ENCODE results near the gene LPCAT3.

The LPCAT3 gene

DNA sequence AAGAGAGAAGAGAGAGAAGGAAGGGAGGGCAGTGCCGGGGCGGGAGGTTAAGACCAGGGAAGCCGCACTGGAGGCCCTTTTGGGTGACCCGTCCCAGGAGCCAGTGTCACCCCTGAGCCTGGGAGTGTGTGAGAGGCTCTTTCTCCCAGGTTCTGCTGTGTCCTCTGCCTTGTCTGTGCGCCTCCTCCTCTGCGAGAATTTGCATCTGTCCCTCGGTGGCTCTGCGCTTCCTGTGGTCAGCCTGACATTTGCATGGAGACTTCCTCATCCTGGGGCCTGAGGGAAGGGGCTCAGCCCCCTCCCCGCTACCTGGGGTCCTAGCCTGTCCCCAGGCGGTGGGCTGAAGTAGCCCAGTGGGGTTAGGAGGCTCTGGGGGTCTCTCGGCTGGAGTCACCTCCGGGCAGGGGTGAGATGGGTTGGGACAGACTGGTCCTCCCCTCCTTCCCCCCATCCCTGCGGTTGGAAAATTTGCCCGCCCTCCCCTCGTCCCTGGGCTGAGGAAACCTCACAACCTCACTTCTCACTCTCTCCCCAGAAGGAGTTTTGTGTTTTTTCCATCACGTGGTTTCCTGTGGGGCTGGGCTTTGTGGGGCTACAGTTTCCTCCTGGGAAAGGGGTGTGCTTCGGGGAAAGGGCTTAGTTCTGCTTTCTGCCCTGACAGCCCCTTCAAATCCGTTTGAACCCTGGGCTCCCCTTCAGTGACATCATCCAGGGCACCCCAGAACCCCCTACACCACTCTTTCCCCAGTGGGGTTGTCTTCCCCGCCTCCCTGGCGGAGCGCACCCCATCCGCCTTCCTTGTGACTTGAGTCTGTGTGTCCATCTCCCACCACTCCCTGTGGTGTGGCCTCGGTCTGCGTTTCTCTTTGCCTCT is 64.6 kb downstream of the LPCAT3 start:
- Histone ChIP-seq H3K4me3 (no peak overlapping the region), H3K4me1 (no peaks in the 10 kb centered on the region), H3K27me3 (ENCODE audit: low read depth) (no peaks in the 10 kb centered on the region), H3K36me3 (replicated peaks) (no peaks in the 10 kb centered on the region), H3K9me3 (no peaks in the 10 kb centered on the region)
- DNase-seq (ENCODE audit: low spot score in 2 of 2) = no peak
- in situ Hi-C loops (cut with MboI; ENCODE audit: low sequenced_read_pairs) = no loop called here

DNA sequence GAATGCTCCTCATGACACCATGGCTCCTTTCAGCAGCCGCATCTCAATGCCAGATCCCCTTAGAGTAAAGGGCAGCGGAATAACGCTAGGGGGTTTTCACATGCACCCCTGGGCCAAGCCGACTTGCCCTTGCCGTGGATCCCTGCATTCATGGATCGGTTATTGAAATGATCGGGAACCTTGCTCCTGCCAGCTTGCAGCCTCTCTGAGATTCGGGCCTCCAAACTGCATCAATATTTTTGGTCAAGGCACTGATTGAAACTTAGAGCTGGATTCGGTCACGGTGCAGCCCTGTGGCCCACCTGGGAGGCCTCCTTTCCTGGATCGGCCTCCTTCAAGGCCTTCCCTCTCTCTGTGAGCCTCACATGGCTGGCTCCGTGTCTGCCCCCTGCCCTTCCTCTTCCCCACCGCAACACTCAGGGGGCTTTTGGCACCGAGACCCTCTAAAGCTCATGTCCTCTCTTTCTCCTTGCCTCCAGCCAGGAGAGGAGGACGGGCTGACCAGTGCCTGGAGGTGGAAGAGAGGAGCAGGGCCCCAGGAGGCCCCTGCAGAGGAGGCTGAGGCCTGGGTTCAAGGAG is 65.3 kb downstream of the LPCAT3 start:
- Histone ChIP-seq H3K4me3 (no peak overlapping the region), H3K27me3 (ENCODE audit: low read depth) (no peaks in the 10 kb centered on the region), H3K4me1 (no peaks in the 10 kb centered on the region), H3K36me3 (replicated peaks) (no peaks in the 10 kb centered on the region), H3K9me3 (no peaks in the 10 kb centered on the region)
- in situ Hi-C loops (cut with MboI; ENCODE audit: low sequenced_read_pairs) = no loop called here
- DNase-seq (ENCODE audit: low spot score in 2 of 2) = no peak

DNA sequence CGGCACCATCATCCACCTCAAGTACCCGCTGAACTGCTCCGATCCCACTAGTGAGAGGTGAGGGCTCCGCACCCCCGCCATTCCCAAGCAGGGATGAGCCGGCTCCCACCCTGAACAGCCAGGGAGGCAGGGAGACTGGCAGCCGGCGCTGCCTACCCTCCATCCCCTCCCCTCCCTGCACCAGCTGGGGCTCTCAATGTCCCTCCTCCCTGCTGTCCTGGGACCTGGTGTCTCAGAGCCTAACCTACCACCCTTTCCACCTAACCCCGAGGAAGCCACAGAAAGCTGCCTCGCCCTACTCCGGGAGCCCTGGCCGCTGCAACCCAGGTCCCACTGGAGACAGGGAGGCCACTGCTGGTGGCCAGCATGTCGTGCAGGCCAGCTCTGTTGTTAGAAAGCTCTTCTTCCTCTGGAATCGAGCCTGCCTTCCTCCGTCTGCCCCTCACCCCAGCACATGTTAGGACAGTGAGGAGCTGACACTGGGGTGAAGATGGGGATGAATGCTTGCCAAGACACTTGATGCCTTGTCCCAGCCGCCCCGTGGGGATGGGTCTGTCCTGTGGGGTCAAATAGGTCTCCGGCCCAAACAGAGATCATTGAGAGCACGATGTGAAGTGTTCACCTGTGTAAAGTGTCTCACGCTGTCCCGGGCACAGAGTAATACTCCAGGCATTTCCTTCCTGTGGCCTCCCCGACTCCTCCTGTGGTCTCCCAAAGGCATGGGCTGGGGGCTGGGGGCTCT is 66.0 kb downstream of the LPCAT3 start:
- Histone ChIP-seq H3K36me3 (replicated peaks) (no peaks in the 10 kb centered on the region), H3K27me3 (ENCODE audit: low read depth) (no peaks in the 10 kb centered on the region), H3K9me3 (no peaks in the 10 kb centered on the region), H3K4me3 (no peak overlapping the region), H3K4me1 (no peaks in the 10 kb centered on the region)
- no peak for DNase-seq (ENCODE audit: low spot score in 2 of 2)
- in situ Hi-C loops (cut with MboI; ENCODE audit: low sequenced_read_pairs) = no loop called here

DNA sequence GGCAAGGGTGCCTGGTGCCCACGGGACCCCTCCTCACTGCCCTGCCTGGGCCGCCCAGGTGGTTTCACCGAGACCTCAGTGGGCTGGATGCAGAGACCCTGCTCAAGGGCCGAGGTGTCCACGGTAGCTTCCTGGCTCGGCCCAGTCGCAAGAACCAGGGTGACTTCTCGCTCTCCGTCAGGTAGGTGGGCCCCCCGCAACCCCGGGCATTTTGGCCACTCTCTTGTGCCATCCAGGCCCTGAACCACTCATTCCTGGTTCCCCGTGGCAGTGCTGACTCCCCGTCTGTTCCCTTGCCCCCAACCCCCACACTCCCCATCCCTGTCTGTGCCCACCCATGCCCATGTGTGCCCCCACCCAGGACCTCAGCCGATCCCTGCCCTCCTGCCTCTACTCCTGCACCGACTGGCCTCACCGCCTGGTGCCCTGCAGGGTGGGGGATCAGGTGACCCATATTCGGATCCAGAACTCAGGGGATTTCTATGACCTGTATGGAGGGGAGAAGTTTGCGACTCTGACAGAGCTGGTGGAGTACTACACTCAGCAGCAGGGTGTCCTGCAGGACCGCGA is 66.6 kb downstream of the LPCAT3 start:
- H3K27me3 ChIP-seq (ENCODE audit: low read depth) = no peaks in the 10 kb centered on the region
- H3K9me3 ChIP-seq = no peaks in the 10 kb centered on the region
- H3K4me3 ChIP-seq = no peak overlapping the region
- in situ Hi-C loops (cut with MboI; ENCODE audit: low sequenced_read_pairs) = no loop called here
- H3K4me1 ChIP-seq = no peaks in the 10 kb centered on the region
- H3K36me3 ChIP-seq (replicated peaks) = no peaks in the 10 kb centered on the region
- DNase-seq (ENCODE audit: low spot score in 2 of 2) = no peak

DNA sequence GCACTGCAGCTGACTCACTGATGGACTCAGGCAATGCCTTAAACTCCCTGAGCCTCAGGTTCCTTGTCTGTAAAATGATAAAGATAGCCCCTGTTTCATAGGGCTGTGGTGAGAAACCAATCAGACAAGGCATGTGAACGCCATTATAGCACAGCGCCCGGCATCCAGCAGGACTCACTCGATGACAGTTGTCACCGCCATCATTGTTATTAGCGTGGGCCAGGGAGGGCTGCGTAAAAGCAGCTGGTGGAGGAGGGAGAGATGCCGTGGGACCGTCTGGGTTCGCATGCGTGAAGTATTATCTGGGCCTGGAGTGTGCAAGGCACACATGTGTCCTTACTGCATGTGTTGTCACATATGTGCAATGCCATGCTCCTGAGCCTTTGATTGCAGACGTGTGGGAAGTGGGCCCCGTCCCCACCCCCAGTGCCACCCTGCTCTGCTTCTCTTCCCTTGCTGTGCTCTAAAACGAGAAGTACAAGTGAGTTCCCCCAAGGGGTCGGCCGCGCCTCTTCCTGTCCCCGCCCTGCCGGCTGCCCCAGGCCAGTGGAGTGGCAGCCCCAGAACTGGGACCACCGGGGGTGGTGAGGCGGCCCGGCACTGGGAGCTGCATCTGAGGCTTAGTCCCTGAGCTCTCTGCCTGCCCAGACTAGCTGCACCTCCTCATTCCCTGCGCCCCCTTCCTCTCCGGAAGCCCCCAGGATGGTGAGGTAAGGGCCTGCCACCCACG is 67.3 kb downstream of the LPCAT3 start, which contains the start of gene PTPN6:
Gene PTPN6, plus strand, starts transcription at position 546 of the 730 bp plus-strand sequence. Its CDS starts 157 bp downstream, at position 703.
- DNase-seq (ENCODE audit: low spot score in 2 of 2) = no peak
- H3K4me3 ChIP-seq = no peak within 1 kb of the TSS
- in situ Hi-C loops (cut with MboI; ENCODE audit: low sequenced_read_pairs) = no loop called here

DNA sequence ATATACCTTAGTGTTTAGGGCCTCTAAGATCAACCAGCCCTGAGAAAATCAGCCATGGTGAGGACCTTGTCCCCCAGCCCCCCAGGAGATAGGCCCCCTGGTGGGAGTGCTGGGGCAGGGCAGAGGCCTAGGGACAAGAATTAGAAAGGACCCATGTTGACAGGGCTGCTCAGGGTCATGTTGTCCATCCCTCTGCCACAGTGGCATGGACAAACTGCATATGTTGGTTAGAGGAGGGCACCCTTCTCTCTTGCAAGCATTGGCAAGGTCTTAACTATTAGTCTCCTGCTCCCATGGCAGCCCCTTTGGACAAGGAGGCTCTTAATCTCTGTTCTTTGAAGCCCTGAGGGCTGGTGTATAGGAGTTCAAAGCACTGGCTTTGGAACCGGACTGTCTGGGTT is 67.9 kb downstream of the LPCAT3 start:
- Histone ChIP-seq H3K4me3 (no peak overlapping the region), H3K36me3 (replicated peaks) (no peaks in the 10 kb centered on the region; the same call in 1 of the 2 replicates), H3K4me1 (peaks cover 3% of the 10 kb centered on the region), H3K27me3 (ENCODE audit: low read depth) (no peaks in the 10 kb centered on the region), H3K9me3 (no peaks in the 10 kb centered on the region)
- DNase-seq (ENCODE audit: low spot score in 2 of 2) = no peak
- in situ Hi-C loops (cut with MboI; ENCODE audit: low sequenced_read_pairs) = no loop called here

More for the DNA sequence above, 67.3 kb downstream of the LPCAT3 start, which contains the start of gene PTPN6:
- no peaks in the 10 kb centered on the region for H3K9me3 ChIP-seq
- no peaks in the 10 kb centered on the region; the same call in 1 of the 2 replicates for H3K36me3 ChIP-seq (replicated peaks)
- H3K4me1 ChIP-seq = no peaks in the 10 kb centered on the region; the same call in 1 of the 2 replicates
- no peaks in the 10 kb centered on the region for H3K27me3 ChIP-seq (ENCODE audit: low read depth)

DNA sequence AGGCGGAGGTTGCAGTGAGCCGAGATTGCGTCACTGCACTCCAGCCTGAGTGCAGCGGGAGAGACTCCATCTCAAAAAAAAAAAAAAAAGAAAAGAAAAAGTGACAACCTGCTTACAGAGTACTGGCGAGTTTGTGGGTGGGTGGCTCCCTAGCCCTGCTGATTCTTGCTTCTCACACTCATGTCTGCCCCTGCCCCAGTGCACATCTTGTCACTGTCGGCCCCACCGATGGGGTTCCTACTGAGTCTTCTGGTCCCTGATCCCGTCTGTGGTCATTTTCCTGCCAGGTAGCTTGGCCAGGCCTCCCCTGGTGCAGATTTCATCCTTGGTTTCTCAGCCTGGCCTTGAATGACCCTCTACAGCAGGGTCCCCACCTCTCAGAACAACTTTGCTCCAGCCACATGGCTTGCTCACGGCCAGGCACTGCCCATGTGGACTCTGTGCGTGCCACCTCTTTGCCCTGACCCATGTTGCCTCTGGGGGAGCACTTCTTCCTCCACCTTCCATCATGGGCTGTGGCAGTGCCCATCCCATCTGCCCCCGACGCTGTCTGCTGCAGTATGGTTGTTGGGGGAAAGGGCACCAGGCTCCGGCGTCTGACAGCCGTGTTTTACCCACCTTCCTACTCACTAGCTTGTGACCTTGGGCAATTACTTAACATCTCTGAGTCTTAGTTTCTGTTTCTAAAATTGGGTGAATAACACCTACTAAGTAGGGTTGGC is 69.2 kb downstream of the LPCAT3 start:
- Histone ChIP-seq H3K36me3 (replicated peaks) (no peaks in the 10 kb centered on the region; the same call in 1 of the 2 replicates), H3K27me3 (ENCODE audit: low read depth) (no peaks in the 10 kb centered on the region), H3K4me1 (peaks cover 10% of the 10 kb centered on the region), H3K4me3 (no peak overlapping the region), H3K9me3 (no peaks in the 10 kb centered on the region)
- in situ Hi-C loops (cut with MboI; ENCODE audit: low sequenced_read_pairs) = loop anchor here (10.0 kb wide), 1 partner anchor 166 kb away; no protein-coding TSS in a partner anchor
- DNase-seq (ENCODE audit: low spot score in 2 of 2) = no peak

DNA sequence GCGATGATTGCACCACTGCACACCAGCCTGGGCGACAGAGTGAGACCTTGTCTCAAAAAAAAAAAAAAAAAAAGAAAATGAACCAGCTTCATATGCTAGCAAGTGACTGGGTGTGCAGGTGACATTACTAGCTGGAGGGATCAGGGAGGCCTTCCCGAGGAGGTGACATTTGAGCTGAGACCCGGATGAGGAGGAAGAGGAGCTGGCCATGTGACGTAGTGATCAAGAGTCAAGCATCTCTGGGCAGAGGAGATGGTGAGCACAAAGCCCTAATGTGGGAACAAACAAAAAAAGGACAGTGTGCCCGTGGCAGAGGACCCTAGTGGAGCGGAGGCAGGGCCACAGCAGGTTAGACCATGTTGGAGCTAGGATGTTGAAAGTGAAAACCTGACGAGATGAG is 70.7 kb downstream of the LPCAT3 start:
- no peak for DNase-seq (ENCODE audit: low spot score in 2 of 2)
- in situ Hi-C loops (cut with MboI; ENCODE audit: low sequenced_read_pairs) = loop anchor here (10.0 kb wide), 1 partner anchor 167 kb away; no protein-coding TSS in a partner anchor

DNA sequence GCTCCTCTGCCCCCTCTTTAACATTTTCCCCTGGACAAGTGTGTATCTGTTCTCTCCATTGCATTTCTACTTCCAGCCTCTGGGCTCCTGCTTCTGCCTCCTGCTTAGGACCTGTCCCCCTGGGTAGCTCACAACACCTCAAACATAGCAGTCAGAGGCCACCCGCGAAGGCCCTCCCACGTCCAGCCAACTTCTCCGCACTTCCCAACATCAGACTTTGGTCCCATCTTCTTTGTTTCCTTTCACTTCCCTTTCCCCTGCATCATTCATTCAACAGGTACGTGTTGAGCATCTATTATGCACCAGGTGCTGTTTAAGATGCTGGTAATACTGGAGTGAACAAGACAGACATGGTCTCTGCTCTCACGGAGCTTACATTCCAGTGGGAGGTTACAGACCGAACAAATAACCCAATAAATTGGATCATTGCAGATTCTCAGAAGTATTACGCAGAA is 71.3 kb downstream of the LPCAT3 start:
- Histone ChIP-seq H3K4me1 (peaks cover 16% of the 10 kb centered on the region), H3K4me3 (no peak overlapping the region), H3K9me3 (no peaks in the 10 kb centered on the region), H3K36me3 (replicated peaks) (no peaks in the 10 kb centered on the region; the same call in 1 of the 2 replicates), H3K27me3 (ENCODE audit: low read depth) (no peaks in the 10 kb centered on the region)
- DNase-seq (ENCODE audit: low spot score in 2 of 2) = no peak
- in situ Hi-C loops (cut with MboI; ENCODE audit: low sequenced_read_pairs) = loop anchor here (10.0 kb wide), 1 partner anchor 168 kb away; no protein-coding TSS in a partner anchor

More for the DNA sequence above, 70.7 kb downstream of the LPCAT3 start:
- no peak overlapping the region for H3K4me3 ChIP-seq
- H3K9me3 ChIP-seq = no peaks in the 10 kb centered on the region
- no peaks in the 10 kb centered on the region for H3K27me3 ChIP-seq (ENCODE audit: low read depth)
- H3K36me3 ChIP-seq (replicated peaks) = no peaks in the 10 kb centered on the region; the same call in 1 of the 2 replicates
- H3K4me1 ChIP-seq = peaks cover 16% of the 10 kb centered on the region

DNA sequence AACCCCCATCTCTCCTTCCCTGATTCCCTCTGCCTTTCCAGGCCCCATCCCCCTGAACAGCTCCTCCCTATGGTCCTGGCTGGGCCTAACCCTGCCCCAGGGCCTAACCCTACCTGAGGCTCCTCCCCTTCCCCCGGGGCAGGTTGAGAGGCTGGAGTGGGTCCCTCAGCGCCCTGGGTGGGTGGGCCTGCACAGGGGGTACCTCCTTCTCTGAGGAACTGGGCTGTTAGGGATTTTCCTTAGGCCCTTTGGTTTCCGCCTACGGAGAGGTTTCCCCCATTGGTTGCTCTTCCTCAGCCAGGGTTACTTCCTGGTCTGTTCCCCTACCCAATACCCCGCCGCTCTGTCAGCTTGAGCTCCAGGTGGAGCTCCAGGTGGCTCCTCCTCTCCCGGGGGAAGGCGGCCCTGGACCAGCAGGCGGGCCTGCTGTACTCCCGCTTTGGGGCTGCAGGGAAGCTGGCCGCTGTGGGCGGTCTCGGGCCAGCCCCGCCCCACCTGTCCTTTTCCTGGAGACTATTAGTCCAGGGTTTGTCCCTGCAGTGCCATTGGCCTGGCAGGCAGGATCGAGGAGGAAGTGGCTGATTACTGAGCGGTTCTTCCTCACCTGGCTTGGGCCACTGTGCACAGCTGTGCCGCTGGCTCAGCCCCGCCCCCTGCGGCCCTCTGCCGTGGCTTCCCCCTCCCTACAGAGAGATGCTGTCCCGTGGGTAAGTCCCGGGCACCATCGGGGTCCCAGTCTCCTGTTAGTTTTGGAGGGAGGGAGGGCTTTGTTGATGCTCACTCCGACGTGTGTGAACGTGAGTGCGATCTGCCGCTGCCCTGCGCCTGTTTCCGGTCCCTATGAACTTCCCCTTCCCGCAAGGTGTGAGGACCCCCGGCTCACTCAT is 72.0 kb downstream of the LPCAT3 start:
- Histone ChIP-seq H3K9me3 (no peaks in the 10 kb centered on the region), H3K4me1 (peaks cover 16% of the 10 kb centered on the region), H3K27me3 (ENCODE audit: low read depth) (no peaks in the 10 kb centered on the region), H3K4me3 (no peak overlapping the region), H3K36me3 (replicated peaks) (peaks cover 5% of the 10 kb centered on the region)
- peak in 1 of 2 experiments; percentile 77 for DNase-seq (ENCODE audit: low spot score in 2 of 2)
- in situ Hi-C loops (cut with MboI; ENCODE audit: low sequenced_read_pairs) = loop anchor here (10.0 kb wide), 1 partner anchor 169 kb away; no protein-coding TSS in a partner anchor

DNA sequence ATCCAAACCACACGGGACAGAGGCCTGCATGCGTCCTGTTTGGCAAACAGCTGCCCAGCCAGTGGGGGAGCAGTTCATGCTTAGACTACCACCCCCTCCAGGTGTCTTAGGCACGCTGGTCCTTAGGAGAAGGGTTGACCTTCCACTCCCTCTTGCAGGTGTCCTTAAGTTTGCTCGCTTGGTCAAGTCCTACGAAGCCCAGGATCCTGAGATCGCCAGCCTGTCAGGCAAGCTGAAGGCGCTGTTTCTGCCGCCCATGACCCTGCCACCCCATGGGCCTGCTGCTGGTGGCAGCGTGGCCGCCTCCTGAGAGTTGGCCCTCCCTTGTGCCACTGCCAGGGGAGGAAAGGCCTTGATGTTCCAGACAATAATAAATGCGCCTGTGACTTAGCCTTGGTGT is 72.7 kb downstream of the LPCAT3 start:
- DNase-seq (ENCODE audit: low spot score in 2 of 2) = no peak
- H3K36me3 ChIP-seq (replicated peaks) = peaks cover 11% of the 10 kb centered on the region
- H3K4me3 ChIP-seq = no peak overlapping the region
- peaks cover 16% of the 10 kb centered on the region for H3K4me1 ChIP-seq
- no peaks in the 10 kb centered on the region for H3K9me3 ChIP-seq
- in situ Hi-C loops (cut with MboI; ENCODE audit: low sequenced_read_pairs) = loop anchor here (10.0 kb wide), 1 partner anchor 169 kb away; no protein-coding TSS in a partner anchor
- no peaks in the 10 kb centered on the region for H3K27me3 ChIP-seq (ENCODE audit: low read depth)
